Measurements from ENCODE around the gene APOBEC3H.

GRCh38 chr22:39130152-39130704, 33.2 kb downstream of the APOBEC3H start:
- TF ChIP-seq POLR2AphosphoS5 (IDR thresholded peaks at IDR 0.05) (no peak), CTCF (IDR thresholded peaks at IDR 0.05) (no peak), POLR2A (IDR thresholded peaks at IDR 0.05) (no peak)
